B cell (primary cell): ENCODE data around the gene SLC1A1.

Experiments used
- EZH2 ChIP-seq: IDR thresholded peaks from 2 replicates; pipeline ENCODE4 v1.6.1; 2012; ENCODE audit warnings: borderline replicate concordance, low read depth, mild to moderate bottlenecking, moderate library complexity, low read length; ENCODE audit not compliant: insufficient read depth, poor library complexity, severe bottlenecking
- TF ChIP-seq, protein P1 (sequence below): fragments of 200-600 bp; IDR thresholded peaks from one replicate; pipeline ENCODE4 v1.8.0; 2022; ENCODE audit warnings: antibody characterized with exemption, mild to moderate bottlenecking

DNA sequence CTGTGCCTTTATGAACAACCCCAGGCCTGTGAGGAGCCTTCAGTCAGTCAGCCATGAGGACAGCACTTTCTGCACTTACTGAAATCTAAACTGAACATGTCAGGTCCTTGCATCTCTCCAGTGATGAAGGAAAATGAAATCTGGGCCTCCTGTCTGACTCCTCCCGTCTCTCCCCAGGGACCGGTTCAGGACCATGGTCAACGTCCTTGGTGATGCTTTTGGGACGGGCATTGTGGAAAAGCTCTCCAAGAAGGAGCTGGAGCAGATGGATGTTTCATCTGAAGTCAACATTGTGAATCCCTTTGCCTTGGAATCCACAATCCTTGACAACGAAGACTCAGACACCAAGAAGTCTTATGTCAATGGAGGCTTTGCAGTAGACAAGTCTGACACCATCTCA lies 94.9 kb downstream of the SLC1A1 start:
- no peak for TF ChIP-seq EZH2
- TF ChIP-seq, protein P1, sequence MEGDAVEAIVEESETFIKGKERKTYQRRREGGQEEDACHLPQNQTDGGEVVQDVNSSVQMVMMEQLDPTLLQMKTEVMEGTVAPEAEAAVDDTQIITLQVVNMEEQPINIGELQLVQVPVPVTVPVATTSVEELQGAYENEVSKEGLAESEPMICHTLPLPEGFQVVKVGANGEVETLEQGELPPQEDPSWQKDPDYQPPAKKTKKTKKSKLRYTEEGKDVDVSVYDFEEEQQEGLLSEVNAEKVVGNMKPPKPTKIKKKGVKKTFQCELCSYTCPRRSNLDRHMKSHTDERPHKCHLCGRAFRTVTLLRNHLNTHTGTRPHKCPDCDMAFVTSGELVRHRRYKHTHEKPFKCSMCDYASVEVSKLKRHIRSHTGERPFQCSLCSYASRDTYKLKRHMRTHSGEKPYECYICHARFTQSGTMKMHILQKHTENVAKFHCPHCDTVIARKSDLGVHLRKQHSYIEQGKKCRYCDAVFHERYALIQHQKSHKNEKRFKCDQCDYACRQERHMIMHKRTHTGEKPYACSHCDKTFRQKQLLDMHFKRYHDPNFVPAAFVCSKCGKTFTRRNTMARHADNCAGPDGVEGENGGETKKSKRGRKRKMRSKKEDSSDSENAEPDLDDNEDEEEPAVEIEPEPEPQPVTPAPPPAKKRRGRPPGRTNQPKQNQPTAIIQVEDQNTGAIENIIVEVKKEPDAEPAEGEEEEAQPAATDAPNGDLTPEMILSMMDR, result no peak
